ENCODE data around the gene CEP72.

Gene CEP72

DNA sequence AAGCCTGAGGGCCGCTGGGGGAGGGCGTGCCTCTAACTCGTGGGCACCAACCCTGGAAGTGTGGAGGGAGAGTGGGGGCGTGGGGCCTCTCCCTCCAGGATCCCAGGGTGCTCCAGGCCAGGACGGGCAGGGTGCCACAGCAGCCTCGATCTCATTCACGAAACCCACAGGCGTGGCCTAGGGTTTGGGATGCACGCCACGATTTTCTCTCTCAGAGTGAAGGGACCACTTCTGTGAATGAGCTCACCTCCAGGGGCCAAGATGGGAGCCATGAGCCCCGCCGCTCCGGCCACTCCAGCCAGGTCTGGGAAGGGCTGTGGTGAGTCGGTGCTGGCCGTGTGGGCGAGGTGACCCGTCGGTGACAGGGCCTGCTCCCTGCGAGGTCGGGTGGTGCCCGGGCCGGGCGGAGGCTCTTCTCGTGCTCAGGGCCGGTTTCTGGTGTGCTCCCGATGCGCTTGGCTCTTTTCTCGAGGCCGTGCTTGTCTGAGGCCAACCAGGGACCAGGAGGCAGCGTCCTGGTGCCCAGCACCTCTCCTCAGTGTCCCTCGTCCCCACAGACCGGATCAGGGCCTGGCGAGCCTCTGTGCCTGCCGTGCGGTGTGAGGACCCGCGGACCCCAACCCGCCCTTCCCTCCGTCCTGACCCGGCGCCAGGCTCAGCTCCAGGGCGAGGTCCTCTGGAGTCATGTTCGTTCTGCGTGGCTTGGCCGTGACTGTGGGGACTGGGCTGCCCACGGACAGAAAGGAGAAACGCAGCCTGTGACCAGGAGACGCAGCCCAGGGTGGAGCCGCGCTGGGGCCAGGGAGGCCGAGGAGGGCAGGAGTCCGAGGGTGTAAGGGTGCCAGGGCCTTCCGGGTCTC, 50.0 kb downstream of the CEP72 start:
- no peak for DNase-seq

DNA sequence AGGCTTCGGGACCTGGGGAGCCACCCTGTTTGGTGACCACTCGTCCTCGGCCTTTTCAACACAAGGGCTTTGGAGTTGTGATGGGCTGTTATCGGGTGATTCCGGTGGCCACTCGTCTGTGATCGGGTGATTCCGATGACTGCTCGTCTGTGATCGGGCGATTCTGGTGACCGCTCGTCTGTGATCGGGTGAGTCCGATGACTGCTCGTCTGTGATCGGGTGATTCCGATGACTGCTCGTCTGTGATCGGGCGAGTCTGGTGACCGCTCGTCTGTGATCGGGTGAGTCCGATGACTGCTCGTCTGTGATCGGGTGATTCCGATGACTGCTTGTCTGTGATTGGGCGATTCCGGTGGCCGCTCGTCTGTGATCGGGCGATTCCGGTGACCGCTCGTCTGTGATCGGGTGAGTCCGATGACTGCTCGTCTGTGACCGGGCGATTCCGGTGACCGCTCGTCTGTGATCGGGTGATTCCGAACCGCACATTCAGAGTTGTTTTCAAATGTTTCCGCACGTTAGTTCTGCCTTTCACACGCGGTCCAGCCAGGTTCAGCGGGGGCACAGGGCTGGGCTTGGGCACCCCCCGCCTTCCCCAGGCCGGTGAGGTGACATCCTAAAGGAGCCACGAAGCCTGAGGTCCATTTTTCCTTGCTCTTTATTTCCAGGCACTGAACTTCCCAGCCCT, 50.8 kb downstream of the CEP72 start:
- no peak for DNase-seq

DNA sequence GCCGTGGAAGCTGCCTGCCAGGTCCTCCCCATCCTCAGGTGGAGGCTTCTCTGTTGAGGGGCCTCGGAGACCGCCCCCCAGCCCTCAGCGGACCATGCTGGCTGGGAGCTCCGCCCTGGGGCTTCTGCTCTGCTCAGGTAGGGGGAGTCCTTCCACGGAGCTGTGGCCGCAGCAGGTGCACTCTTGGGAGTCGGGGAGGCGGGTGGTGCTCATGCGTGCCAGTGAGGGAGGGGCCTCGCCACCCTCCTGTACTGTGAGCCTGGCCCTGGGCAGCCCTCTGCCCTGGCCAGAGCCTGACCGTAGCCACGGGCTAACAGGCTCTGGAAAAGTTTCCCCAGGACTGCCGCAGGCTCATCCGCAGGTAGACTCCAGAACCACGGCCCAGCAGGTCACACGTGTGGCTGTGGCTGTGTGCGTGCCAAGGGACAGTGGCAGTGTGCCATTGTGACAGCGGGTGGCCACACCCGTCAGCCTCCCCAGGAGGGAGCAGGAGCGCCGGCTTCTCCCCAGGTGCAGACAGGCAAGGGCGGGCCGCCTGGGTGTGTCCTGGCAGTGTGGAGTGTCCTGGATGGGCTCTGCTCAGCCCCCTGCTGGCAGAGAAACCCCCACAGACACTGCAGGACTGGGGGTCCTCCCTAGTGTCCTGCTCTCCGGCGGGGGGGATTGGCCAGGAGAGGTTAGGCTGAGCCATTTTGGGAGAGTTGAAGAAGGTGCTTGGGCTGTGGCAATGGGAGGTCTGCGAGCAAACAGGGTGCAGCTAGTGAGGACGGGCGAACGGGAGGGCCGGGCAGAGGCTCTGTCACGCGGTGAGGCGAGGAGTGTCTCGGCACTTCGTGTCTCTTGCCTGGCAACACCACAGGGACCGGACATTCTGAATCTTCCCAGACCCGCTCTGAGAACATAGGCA, 51.5 kb downstream of the CEP72 start:
- DNase-seq = no peak

DNA sequence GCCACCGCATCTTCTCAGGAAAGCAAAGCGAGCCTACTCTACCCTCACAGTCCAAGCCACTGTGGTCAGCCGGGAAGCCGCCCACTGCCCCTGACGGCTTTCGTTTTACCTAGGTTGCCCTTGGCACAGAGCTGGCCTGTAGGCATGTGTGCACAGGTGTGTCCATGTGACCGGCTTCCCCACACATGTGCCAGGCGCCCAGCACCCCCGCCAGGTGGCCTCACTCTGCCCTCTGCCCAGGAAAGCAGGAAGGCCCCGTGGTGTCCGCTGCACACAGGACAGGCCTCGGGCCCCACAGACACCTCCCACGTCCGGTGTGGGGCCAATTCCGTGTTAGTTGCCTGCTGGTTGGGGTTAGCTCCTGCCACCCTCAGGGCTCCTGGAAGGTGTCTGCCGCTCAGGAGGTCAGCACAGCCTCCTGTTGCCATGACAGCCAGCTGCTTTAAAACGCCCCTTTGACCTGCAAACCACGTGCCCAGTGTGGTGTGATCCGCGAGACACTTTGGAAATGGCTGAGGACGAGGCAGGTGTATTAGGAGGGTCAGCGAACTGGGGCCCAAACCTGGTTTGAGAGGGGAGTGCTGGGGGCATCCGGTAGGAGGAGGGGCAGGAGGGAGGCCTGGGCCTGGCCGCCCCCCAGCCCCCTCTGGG, 52.3 kb downstream of the CEP72 start:
- DNase-seq = no peak

DNA sequence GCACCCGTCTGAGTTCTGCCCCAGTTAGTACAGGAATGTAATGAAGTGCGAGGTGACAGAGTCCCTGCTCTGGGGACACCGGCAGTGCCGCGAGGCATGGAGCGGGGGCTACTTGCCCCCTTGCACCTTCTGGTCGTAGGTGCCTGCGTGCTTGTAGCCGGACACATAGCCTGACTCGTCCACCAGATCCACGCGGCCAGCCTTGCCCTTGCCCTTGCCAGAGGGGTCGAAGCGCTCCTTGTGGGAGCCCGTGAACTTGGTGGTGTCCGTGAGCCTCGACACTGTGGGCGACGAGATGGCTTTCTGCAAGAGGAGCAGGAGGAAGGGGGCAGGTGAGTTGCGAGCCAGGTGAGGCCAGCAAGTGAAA, 52.8 kb downstream of the CEP72 start:
- no peak for DNase-seq

DNA sequence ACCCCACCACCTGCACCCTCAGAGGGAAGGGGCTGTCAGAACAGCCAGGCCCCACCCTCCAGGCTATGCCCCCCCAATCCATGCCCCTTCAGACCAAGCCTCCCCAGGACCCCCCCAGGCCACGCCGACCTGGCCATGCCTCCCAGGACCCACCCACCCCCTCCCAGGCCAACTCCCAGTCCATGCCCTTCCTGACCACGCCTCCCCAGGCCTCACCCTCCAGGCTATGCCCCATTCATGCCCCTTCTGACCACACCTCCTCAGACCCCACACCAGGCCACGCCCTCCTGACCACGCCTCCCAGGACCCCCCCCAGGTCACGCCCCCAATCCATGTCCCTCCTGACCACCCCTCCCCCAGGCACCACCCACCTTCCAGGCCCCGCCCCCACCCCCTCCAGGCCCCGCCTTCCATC, 53.4 kb downstream of the CEP72 start:
- DNase-seq = no peak

DNA sequence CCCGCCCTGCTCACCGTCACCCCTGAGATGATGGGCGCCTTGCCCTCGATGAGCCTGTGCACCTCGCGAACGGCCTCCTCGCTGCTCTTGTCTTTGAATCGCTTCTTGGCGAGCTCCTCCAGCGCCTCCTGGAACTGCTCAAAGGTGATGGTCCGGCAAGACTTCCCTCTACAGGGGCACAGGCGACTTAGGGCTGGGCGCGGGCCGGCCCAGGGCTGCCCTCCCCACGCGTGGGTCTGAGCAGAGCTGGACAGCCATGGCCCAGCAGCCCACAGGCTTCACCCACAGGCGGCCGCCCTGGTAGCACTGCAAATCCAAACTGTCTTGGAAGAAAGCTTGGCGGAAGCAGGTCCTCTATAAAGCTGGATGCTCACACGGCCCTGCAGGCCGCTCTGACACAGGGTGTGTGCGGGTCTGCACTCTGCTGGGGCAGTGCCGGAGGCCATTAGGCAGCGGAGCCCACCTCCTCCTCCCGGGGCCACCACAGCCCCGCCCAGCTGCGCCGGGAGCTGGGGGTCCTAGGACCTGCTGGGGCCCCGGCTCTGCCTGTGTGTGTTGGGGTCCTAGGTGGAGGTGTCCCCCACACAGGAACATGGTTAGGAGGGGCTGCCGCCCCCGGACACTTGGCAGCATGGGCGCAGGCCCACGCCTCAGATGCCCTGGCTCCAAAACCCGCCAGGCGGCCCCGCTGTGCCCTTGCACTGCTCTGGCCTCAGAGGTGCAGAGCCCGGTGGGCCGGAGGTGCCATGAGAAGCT, 54.0 kb downstream of the CEP72 start:
- DNase-seq = no peak

DNA sequence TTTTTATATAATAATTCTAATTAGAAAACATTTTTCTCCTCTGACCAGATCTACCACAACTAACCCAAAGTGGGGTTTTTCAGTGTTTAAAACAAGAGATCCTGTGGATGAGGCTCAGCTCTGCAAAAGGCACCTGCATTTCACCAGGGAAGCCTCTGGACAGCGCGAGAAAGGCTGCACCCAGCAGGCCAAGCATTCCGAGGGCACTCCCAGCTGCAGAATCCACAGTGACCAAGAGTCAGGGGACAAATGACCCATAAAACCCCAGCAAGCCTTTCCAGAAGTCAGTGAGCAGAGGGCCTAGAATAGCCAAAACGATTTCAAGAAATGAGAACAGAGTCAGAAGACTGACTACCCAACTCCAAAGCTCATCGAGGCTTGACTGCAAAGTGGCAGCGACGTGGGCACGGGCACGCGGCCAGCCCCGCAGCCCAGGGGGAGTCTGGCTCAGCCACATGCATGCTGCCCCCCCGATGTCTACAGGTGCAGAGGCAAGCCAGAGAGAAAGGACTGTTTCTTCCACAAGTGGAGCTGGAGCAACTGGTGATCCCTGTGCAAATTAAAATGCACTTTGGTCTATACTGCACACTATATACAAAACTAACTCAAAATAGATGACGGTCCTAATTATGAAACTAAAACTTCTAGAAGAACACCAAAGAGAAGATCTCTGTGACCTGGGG, 54.8 kb downstream of the CEP72 start:
- DNase-seq = no peak

DNA sequence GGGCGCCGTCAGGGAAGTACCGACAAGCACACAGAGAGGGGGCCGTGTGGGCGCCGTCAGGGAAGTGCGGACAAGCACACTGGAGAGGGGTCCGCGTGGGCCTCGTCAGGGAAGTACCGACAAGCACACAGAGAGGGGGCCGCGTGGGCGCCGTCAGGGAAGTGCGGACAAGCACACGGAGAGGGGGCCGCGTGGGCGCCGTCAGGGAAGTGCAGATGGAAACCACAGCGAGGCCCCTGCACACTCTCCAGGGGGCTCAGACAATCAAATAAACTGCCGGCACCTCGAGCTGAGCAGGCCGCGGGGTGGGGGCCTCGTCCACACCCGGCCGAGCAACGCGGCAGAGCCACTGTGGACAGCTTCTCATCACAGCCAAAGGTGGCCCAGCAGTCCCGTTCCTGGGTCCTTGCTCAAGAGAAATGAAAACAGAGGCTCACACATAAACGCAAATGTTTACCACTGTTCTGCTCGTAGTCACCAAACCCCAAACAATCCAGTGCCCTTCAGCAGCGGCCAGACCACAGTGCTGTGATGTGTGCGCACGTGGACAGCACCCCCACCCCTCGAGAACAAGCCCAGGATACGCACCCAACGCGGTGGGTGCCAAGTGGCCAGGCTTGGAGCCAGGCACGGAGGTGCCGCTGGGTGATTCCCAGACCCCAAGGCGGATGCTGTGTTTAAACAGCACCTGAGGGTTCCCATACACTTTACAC, 56.3 kb downstream of the CEP72 start:
- no peak for DNase-seq

DNA sequence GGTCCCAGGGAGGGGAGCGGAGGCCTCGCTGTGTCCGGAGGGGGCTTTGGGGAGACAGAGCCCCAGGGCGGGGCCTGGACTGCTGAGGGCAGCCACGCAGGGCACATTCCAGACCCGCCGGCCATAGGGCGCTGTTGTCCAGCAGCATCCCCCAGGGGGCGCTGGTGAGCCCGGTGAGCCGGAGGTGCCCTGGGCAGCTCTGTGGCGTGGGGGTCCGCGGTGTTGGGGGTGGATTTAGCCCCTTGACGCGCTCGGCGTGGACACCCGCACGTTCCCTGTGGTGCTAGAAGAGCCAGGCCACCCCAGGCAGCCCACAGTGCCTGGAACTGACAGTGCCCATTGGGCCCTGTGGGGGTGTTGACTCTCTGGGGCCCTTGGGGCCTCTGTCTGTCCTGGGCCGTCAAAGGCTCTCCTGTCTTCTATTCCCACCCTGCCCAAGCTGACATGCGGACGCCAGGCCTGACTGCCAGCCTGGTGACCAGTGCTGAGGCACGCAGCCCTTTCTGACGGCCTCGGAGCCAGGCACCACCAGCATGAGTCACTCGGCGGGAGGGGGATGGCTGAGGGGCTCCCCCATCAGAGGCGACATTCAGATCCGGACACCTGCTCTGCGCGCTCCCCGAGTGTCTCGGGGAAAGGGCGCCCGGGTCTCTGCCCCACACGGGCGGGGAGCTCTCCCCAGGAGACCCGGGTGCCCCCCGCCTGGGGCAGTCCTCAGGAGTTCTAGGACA, 57.1 kb downstream of the CEP72 start:
- DNase-seq = no peak

DNA sequence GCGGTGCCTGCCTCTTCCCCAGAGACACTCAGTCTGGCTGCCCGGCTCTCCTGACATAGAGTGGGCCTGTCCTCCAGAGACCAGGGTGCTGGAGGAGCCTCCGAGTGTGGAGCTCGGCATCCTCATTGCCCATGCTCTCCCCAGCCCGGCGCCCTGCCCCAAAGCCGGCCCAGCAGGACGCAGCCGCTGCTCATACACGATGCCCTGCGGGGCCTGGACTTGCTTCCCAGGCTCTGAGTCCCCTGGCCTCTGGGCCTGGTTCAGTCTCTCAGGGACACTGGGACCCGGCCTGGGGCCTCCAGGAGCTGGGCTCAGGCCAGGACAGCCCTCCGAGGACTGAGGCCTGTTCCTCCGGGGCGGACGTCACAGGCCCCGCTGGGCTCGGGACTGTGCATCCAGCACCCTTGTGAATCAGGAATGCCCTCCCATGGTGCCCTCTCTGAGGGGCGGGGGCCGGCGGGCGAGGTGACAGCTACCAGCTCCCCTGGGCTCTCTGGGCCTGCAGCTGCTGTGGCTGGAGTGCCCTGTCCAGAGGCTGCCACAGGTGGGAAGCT, 57.8 kb downstream of the CEP72 start:
- no peak for DNase-seq

DNA sequence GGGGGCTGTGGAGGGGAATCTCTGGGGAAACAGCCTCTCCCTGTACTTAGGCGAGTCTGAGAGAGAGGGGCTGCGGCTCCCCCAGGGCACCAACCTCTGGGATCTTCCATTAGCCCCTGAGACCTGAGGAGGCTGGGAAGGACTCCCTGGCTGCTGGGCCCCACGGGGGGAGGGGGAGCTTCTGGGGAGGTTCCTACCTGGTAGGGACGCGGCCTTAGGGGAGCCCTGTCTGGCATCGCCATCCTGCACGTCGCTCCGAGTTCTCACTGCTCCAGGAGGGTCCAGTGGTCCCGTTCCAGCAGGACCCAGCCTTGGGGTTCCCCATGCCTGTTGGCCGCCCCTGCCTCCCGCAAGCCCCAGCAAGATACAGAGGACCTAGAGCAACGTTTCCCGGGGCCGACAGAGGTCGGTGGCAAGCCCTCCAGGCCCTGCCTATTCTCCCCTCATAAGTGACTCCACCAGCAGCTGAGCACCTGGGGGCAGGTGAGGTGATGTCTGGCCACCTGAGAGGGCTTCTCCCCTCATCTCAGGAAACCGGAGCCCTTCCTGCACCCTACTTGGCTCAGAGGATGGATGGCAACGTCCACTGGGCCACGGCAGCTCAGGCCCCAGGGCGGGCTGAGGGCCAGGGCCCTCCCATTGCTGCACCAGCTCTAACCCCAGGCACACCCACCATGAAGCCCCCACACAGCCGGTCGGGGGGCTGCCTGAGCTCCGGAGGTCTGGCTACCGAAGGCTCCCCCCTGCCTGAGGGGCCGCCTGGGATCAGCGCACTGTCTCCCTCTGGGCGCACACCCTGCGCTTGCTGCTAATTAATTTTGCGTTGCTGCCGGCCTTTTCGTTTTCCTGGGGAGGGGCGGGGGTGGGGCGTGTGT, 58.5 kb downstream of the CEP72 start:
- DNase-seq = no peak

DNA sequence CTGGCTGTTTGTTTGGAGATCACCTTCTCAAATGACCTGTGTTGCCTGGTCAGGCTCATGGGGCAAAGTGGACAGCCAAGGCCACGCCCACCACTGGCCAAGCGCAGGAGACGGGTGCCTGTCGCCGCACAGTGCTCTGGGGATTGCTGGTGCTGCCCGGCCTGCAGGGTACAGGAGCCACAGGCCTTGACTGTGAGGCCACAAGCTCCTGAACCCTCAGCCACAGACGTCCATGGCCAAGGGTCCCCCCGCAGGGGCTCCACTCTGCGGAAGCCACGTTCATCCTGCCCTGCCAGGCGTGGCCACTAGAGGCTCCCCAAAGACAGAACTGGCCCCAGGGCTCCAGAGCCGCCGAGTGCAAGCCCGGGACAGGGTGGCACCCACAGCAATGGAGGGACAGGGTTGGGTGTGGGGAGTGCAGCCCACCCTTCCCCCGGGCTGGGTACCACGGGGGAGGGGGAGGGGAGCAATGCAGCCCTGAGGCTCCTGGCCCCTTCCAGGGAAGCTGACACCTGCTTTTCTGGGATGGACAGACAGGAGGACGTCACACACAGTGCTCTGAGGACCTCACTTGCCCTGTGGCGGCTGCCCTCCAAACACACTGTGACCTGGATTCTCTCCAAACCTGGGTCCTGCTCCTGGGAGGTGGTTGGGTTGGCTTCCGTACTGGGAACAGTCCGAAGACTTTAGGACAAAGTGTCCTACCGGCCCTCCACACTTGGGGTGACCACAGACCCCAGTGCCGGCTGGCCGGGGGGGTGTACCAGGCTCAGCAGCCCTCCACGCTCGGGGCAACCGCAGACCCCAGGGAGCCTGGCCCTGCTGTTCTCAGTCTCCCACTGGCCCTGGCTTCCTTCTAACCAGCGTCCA, 59.6 kb downstream of the CEP72 start:
- no peak for DNase-seq

DNA sequence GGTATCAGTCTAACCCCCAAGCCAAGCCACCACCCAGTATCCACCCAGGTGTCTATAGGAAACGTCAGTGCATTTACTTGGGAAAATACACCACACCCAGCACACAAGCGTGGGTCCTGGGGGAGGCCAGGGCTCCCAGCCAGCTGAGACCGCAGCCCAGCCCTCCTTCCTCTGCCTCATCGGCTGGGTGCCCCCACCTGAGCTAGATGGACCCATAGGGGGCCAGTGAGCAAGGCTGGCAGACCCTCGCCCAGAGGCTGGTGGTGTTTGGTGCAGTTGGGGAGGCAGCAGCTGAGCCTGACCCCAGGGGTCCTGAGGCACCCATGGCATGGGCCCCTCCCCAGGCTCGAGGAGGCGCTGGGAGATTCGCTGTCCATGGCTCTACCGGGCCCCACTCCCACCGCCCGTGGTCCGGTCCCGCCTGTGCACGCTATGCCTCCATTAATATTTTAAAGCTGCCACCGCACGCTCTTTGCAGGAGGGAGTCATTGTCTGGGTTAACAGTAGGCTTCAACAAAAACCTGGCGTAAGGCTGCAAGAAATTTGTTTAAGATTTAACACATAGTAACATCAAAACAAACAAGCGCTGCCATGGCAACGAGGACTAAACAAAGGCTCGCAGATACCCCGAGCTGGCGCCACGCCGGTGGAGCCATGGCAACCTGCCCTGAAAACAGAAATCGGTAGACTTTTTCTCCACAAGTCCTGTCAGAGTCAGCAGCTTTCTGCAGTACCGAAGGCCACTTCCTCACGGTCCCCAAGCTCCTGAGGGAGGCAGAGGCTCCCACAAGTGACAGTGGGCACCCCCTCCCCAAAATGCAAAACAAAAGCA, 60.4 kb downstream of the CEP72 start:
- no peak for DNase-seq

DNA sequence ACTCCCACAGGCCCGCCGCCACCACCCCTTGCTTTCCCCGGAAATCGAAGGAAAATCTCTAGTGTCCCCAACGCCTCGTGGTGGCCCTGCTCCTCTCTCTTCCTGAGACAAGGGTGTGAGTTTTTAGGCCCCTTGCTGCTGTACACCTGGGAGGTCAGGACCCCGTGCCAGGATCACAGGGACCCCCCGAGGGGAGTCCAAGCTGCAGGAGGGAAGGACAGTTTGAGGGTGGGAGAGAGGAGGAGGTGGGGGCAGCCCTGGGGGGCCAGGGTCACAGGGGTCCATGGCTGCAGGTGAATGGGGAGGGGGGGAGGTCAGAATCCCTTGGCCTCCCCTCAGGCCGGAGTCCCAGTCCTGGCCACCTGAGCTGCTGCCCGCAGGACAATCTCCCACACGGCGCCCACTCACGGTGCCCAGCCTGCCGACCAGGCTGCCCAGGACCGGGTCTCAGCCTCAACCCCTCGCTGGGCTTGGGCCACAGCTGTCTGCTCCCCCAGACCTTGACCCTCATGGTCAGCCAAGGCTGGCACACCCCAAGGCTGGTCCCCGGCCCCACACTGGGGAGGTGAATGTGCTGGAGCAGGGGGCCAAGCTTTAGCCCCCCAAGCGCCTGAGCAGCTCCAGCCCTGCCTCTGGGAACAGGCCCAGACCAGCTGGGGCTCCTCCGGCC, 61.2 kb downstream of the CEP72 start:
- no peak for DNase-seq
